Omental fat pad (tissue), 4 donors: ENCODE data around the gene GBF1. TPM values are rescaled to one million over a fixed set of nuclear protein-coding genes. Genes with fewer than 3 reads are reported as not detected.

Source experiments
- ATAC-seq: fragments of 150-250 bp; one replicate; pipeline ENCODE4 v1.9.1; 2016; ENCODE audit warnings: mild to moderate bottlenecking, moderate library complexity; ENCODE audit not compliant: low FRiP score
- DNase-seq: peaks from one replicate; pipeline ENCODE4 v3.0.0-alpha.2; 2019; ENCODE audit warnings: low spot score
- CTCF ChIP-seq, 3 donors: fragments of 450-650 bp; IDR thresholded peaks; one replicate each; pipeline ENCODE4 v1.5.1; 2016 to 2017; ENCODE audit warnings: antibody characterized with exemption in 3 of 3, mild to moderate bottlenecking in 3 of 3, moderate library complexity in 2 of 3
- total RNA-seq, 4 donors: library from RNA; depleted of rRNA; stranded (reverse); fragments of >200 nt; gene quantifications; one replicate each; pipeline ENCODE4 v1.1.0, GENCODE V29; 2016

The GBF1 gene
- total RNA-seq, 4 donors from 2014 or later, result 28.1 to 34.9 (median 31.6) TPM

DNA sequence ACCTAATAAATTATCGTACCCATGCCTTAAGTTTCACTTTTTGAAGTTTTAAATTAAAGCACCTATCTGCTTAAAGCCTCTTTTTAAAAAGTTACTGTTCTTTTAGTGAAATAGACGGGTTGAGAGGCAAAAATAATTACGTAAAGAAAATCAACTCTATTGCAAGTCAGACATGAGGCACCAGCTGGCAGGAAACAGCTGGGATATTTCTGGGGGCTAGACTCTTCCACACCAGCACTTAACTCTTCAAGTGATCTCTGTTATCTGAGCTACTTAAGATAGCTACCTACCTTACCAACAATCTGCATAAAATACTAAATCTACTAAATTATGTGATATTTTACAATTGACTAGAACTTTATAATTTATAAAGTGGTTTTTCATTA lies 35.8 kb downstream of the GBF1 start:
- ATAC-seq, result no peak
- no peak for TF ChIP-seq CTCF (IDR thresholded peaks at IDR 0.05)
- no peak for DNase-seq

DNA sequence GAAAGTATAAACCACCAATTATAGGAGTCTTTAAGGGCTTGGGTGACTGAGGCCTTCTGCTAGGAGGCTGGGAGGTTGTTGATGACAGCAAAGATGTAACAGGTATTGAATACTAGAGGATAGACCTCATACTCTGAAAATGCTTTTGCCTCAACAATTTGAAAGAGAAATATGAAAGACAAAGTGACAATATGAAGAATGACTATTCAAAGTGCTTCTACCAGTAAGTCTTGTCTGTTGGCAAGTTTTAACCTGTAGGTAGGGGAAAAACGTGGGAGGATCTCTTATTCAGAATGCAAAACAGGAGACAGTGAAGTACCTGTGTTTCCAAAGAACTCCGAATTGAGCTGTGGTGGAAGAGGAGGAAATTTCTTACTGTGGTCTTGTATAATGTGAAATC lies 38.2 kb downstream of the GBF1 start:
- ATAC-seq (no peak), DNase-seq (no peak)
- no peak for TF ChIP-seq CTCF (IDR thresholded peaks at IDR 0.05)

DNA sequence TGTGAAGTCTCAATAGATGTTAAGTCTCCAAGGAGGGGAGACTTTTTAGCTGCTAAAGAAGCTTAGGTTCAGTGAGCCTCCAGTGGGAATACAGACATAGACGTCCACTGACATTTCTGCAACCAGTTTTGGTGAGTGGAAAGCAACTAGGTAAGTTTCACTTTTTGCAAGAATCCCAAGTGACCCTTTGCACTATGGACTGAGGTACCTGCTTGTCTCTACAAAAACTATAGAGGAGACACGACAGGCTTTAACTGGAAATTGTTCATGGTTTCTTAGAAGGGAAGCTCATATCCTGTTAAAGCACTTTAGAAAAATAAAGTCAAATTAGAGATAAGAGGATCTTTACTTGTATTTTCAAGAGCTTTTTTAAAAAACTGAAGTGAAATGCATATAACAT lies 38.6 kb downstream of the GBF1 start:
- DNase-seq, result no peak
- ATAC-seq, result no peak
- no peak for TF ChIP-seq CTCF (IDR thresholded peaks at IDR 0.05)

DNA sequence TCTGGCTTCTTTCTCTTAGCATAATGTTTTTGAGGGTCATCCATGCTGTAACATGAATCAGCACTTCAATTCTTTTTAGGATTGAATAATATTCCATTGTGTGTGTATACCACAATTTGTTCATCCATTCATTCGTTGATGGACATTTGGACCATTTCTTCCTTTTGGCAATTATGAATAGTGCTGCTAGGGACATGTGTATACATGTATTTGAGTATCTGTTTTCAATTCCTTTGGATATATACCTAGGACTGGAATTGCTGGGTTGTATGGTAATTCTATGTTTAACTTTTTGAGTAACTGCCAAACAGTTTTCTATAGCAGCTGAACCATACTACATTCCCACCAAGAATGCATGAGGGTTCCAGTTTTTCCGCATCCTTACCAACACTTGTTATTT lies 39.2 kb downstream of the GBF1 start:
- DNase-seq (no peak), ATAC-seq (no peak)
- no peak for TF ChIP-seq CTCF (IDR thresholded peaks at IDR 0.05)

DNA sequence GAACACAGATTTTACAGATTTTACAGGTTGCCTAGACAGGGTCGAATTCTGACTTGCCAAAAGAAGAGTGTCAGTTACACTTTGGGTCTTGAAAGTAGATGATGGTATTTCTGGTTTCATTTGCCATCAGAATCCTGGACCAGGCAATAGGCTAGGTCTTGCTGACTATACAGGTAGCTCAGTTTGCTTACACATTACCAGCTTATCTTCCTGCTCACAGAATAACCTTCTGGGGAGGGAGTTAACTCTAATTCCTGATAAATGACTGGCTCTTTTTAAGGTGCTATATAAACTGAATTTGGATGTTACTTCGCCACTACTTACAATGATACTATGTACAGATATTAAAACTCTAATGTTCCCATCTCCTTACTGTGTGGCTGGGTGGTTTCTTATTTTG lies 39.8 kb downstream of the GBF1 start:
- DNase-seq, result no peak
- TF ChIP-seq CTCF (IDR thresholded peaks at IDR 0.05), result no peak
- ATAC-seq, result no peak

DNA sequence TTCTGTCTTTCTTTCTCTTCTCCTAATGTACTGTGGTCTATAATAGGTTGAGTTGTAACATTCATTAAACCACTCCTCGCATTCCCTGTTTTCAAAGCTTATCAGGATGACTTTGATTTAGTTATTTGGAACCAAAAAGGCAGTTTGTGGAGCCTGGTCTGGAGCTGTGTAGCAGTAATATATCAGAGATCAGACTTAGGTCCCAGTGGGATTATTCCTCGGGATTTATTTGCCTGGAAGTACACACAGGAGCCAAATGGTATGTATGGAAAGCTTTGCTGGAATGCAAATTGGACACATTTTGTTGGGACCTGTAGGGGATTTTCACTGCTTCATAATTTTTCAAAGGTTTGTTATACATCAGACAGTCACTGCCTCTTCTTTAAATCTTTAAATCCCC lies 40.9 kb downstream of the GBF1 start:
- ATAC-seq (no peak), DNase-seq (no peak)
- no peak for TF ChIP-seq CTCF (IDR thresholded peaks at IDR 0.05)

DNA sequence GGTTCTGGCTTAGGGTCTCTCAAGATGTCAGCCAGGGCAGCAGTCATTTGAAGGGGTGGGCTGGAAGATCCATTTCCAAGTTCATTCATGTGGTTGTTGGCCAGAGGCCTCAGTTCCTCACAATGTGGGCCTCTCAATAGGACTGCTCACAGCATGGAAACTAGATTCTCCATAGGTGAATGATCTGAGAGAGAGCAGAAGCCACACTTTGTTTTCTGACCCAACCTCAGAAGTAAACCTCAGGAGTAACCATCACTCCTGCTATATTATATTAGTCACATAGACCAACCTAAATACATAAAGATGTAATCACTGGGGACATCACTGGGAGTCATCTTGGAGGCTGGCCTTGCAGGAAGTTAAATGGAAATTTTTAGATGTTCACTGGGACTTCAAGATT lies 42.2 kb downstream of the GBF1 start:
- DNase-seq (no peak), ATAC-seq (no peak)
- TF ChIP-seq CTCF (IDR thresholded peaks at IDR 0.05), result no peak
